A673 (cell line): ENCODE results near the gene DHRS3. TPM values are rescaled to one million over a fixed set of nuclear protein-coding genes. Genes with fewer than 3 reads are reported as not detected.

Experiments
- BruUV-seq: library from RNA; stranded (reverse); fragments of 400-500 nt; replicated peaks from 2 replicates; lab custom pipeline; 2021; lab: Mats Ljungman, UMichigan
- CTCF ChIA-PET: fragments of 300-600 bp; sonication (Branson Sonifier 250); formaldehyde crosslinking; loops from one replicate; lab custom pipeline; 2022; ENCODE audit warnings: antibody characterized with exemption; lab: Charles Lee
- POLR2A ChIA-PET: fragments of 300-600 bp; sonication (Branson Sonifier 250); formaldehyde crosslinking; loops from one replicate; lab custom pipeline; 2022; ENCODE audit warnings: antibody characterized with exemption; ENCODE audit not compliant: low non-redundant PET; lab: Charles Lee
- DNase-seq: peaks from one replicate; pipeline ENCODE4 v3.0.0-alpha.2; 2015; ENCODE audit warnings: low spot score
- H3K27ac ChIP-seq: fragments of 200-600 bp; sonication (generic); 2 replicates; pipeline ENCODE4 v1.5.1; 2016; ENCODE audit warnings: mixed run types, low read depth, mild to moderate bottlenecking, mixed read lengths, antibody characterized with exemption, low read length; ENCODE audit not compliant: poor library complexity, severe bottlenecking
- H3K27me3 ChIP-seq: fragments of 200-600 bp; sonication (generic); replicated peaks from 2 replicates; pipeline ENCODE4 v1.6.1; 2017; ENCODE audit warnings: mixed run types, low read depth, mild to moderate bottlenecking, mixed read lengths, antibody characterized with exemption, low read length; ENCODE audit not compliant: insufficient read depth, poor library complexity
- H3K36me3 ChIP-seq: fragments of 200-600 bp; sonication (generic); 2 replicates; pipeline ENCODE4 v1.6.1; 2016; ENCODE audit warnings: mixed run types, mild to moderate bottlenecking, mixed read lengths, antibody characterized with exemption, low read length; ENCODE audit not compliant: insufficient read depth, poor library complexity, severe bottlenecking
- H3K4me1 ChIP-seq: fragments of 200-600 bp; sonication (generic); 2 replicates; pipeline ENCODE4 v1.6.1; 2017; ENCODE audit warnings: mixed run types, mild to moderate bottlenecking, mixed read lengths, antibody characterized with exemption, low read length; ENCODE audit not compliant: insufficient read depth, poor library complexity, severe bottlenecking
- H3K4me3 ChIP-seq: fragments of 200-600 bp; sonication (generic); 2 replicates; pipeline ENCODE4 v1.5.1; 2016; ENCODE audit warnings: low read depth, mixed run types, mild to moderate bottlenecking, mixed read lengths, low read length; ENCODE audit not compliant: poor library complexity, severe bottlenecking
- H3K9me3 ChIP-seq: fragments of 200-600 bp; sonication (generic); 2 replicates; pipeline ENCODE4 v1.6.1; 2016; ENCODE audit warnings: mixed run types, low read depth, mild to moderate bottlenecking, mixed read lengths, antibody characterized with exemption, low read length; ENCODE audit not compliant: poor library complexity, severe bottlenecking
- EZH2 ChIP-seq: fragments of 200-600 bp; sonication (generic); IDR thresholded peaks from 2 replicates; pipeline ENCODE4 v1.6.1; 2017; ENCODE audit warnings: borderline replicate concordance, low read depth, mild to moderate bottlenecking, mixed read lengths, antibody characterized with exemption, low read length; ENCODE audit not compliant: poor library complexity, severe bottlenecking
- intact Hi-C: fragments of 100-400 bp; cut with micrococcal nuclease; formaldehyde crosslinking; loops from one replicate; pipeline ENCODE4 v1.10.0; 2022; ENCODE audit not compliant: unreplicated experiment
- total RNA-seq: library from RNA; stranded (reverse); gene quantifications from 2 replicates; pipeline ENCODE4 v1.2.3, GENCODE V29; 2021
- TF ChIP-seq, protein P1 (sequence below): fragments of 300-800, 200-600 bp; sonication (generic); conservative IDR thresholded peaks from 2 replicates; pipeline ENCODE4 v1.5.1; 2017; ENCODE audit warnings: low read depth, mild to moderate bottlenecking, antibody characterized with exemption, low read length, moderate library complexity, mixed read lengths

The DHRS3 gene
- total RNA-seq, 1 experiment from 2014 or later, result 2.4 TPM

DNA sequence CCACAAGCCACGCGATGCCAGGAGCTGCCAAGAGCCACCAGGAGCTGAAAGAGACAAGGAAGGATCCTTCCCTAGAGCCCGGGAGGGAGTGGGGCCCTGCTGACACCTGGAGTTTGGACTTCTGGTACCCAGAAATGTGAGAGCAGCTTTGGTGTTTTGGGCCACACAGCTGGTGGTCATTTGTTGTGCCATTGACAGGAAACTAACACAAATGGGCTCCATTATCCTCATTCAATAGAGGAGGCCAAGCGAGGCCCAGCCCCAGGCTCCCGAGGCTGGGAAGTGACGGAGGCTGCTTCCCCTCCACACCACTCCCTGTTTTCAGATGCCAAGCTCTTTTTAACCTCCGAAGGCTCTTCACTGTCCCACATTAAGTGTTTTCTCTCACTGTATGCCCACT lies 25.5 kb downstream of the DHRS3 start:
- Histone ChIP-seq H3K36me3 (no peaks in the 10 kb centered on the region), H3K27me3 (no peaks in the 10 kb centered on the region), H3K9me3 (no peaks in the 10 kb centered on the region), H3K27ac (no peak overlapping the region), H3K4me3 (no peak overlapping the region), H3K4me1 (no peaks in the 10 kb centered on the region)
- TF ChIP-seq, protein P1, sequence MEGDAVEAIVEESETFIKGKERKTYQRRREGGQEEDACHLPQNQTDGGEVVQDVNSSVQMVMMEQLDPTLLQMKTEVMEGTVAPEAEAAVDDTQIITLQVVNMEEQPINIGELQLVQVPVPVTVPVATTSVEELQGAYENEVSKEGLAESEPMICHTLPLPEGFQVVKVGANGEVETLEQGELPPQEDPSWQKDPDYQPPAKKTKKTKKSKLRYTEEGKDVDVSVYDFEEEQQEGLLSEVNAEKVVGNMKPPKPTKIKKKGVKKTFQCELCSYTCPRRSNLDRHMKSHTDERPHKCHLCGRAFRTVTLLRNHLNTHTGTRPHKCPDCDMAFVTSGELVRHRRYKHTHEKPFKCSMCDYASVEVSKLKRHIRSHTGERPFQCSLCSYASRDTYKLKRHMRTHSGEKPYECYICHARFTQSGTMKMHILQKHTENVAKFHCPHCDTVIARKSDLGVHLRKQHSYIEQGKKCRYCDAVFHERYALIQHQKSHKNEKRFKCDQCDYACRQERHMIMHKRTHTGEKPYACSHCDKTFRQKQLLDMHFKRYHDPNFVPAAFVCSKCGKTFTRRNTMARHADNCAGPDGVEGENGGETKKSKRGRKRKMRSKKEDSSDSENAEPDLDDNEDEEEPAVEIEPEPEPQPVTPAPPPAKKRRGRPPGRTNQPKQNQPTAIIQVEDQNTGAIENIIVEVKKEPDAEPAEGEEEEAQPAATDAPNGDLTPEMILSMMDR, result no peak
- TF ChIP-seq EZH2, result no peak
- intact Hi-C loops, result no loop called here
- POLR2A ChIA-PET, result no interaction called here
- CTCF ChIA-PET, result no interaction called here
- no peak for DNase-seq
- BruUV-seq, result no TSS peak

DNA sequence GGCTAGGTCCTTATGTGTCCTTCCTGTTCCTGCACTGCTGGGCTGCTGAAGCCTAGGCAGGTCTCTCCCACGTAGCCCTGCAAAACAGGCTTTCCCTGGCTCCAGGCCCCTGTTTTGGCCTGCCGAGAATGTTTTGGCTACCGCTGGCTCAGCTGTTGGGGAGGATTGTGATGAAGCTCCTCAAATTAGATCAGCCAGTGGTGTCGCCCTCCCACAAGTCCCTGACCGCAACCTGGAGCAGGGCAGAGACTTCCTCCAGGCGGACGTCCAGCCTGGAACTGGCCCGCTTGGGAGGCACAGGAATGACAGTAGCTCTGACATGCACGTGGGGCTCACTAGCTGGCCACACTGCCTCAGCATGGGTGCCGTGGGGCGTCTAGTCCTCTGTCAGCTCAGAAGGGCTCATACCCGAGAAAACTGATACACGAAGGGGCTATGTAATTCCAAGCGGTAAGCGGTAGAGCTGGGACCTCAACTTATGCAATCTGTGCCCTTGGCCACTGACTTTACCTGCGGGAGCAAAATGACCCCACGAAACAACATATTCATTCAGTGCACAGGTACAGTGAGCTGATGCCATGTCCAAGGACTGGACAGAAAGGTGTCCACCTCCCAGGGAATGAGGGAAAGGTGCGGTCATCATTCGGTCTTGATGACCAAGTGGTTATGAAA lies 26.6 kb downstream of the DHRS3 start:
- intact Hi-C loops, result no loop called here
- no peak overlapping the region for H3K27ac ChIP-seq
- no peak overlapping the region for H3K4me3 ChIP-seq
- H3K9me3 ChIP-seq, result no peaks in the 10 kb centered on the region
- no peak for TF ChIP-seq EZH2
- TF ChIP-seq, protein P1, result no peak
- no peaks in the 10 kb centered on the region for H3K27me3 ChIP-seq
- no TSS peak for BruUV-seq
- ChIA-PET POLR2A (no interaction called here), CTCF (no interaction called here)
- no peak for DNase-seq
- H3K4me1 ChIP-seq, result no peaks in the 10 kb centered on the region
- no peaks in the 10 kb centered on the region for H3K36me3 ChIP-seq

DNA sequence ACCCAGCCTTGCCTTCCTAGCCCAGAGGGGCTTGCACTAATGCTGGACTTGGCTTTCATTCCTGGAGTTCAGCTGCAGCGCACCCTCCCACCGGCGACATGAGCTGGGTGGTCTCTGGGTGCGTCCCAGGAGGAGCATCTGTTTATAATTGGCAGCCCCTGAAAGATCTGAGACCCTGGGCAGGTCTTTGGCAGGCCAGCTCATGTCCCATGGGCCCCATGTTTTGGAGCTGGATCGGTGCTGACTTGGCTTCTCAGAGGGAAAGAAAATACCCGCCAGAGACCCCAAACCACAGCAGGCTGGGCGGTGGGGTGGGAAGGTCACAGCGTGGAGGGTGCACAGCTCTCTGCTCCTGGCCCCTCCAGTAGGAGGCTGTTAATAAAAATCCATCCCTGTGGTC lies 29.3 kb downstream of the DHRS3 start:
- no peaks in the 10 kb centered on the region for H3K9me3 ChIP-seq
- no peaks in the 10 kb centered on the region for H3K4me1 ChIP-seq
- TF ChIP-seq, protein P1, result no peak
- no peak for TF ChIP-seq EZH2
- H3K4me3 ChIP-seq, result no peak overlapping the region
- CTCF ChIA-PET, result no interaction called here
- no peaks in the 10 kb centered on the region for H3K36me3 ChIP-seq
- H3K27ac ChIP-seq, result no peak overlapping the region
- POLR2A ChIA-PET, result no interaction called here
- DNase-seq, result no peak
- no peaks in the 10 kb centered on the region for H3K27me3 ChIP-seq
- intact Hi-C loops, result no loop called here
- no TSS peak for BruUV-seq
